ENCODE data around the gene C9orf152. TPM values are rescaled to one million over a fixed set of nuclear protein-coding genes. Genes with fewer than 3 reads are reported as not detected.
"Not testable (repeated sequence)": the region's sequence is repeated elsewhere in the genome, so short reads cannot be mapped to it uniquely, and the experiment has no call there.

The C9orf152 gene
- polyA plus RNA-seq, 6 donors from 2014 or later = not detected

- not testable (repeated sequence) for H3K4me3 Mint-ChIP-seq; H3K4me1 Mint-ChIP-seq; ATAC-seq (ENCODE audit: low read depth in 2 of 2); H3K9me3 Mint-ChIP-seq; DNase-seq; H3K27ac Mint-ChIP-seq; H3K36me3 Mint-ChIP-seq
- H3K27me3 Mint-ChIP-seq = peaks cover 0 to 16% (median 0%) of the 10 kb centered on the region in 3 donors
Measured at GRCh38 chr9:110205612-110206011, 2.3 kb downstream of the C9orf152 start.

GRCh38 chr9:110202232-110202631, 5.7 kb downstream of the C9orf152 start:
- peak overlapping the region in 2 of 6 donors; percentile 13 to 40 for H3K27ac Mint-ChIP-seq
- peaks cover 0 to under 1% (median 0%) of the 10 kb centered on the region in 3 donors for H3K27me3 Mint-ChIP-seq
- no peak for ATAC-seq (ENCODE audit: low read depth in 2 of 2)
- peaks cover 0 to 3% of the 10 kb centered on the region in 2 donors for H3K36me3 Mint-ChIP-seq
- H3K4me1 Mint-ChIP-seq = no peaks in the 10 kb centered on the region
- no peaks in the 10 kb centered on the region for H3K9me3 Mint-ChIP-seq
- DNase-seq = no peak
- no peak overlapping the region for H3K4me3 Mint-ChIP-seq

DNA sequence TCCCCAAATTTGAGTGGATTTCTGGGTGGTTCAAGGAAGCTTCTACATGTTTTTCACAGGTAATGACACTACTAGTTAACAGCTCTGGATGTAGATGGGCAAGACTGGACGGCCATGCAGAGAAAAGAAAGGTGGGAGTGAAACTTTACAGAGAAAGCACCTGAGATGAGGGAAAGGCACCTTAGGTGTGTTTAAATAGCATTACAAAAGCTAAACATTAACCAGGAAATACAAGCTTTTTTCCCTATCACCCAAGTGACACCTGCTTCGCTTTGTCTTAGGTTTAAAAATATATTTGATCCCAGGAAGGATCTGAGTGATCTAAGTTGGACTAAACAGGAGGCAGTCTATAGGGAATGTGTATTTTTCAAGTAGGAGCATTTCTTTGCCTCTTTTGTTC, 8.3 kb downstream of the C9orf152 start:
- no peak overlapping the region for H3K4me3 Mint-ChIP-seq
- ATAC-seq (ENCODE audit: low read depth in 2 of 2) (no peak), DNase-seq (no peak)
- peaks cover 0 to 3% of the 10 kb centered on the region in 2 donors for H3K36me3 Mint-ChIP-seq
- peak overlapping the region in 1 of 6 donors; percentile 80 for H3K27ac Mint-ChIP-seq
- H3K4me1 Mint-ChIP-seq = no peaks in the 10 kb centered on the region
- no peaks in the 10 kb centered on the region for H3K9me3 Mint-ChIP-seq
- no peaks in the 10 kb centered on the region for H3K27me3 Mint-ChIP-seq

GRCh38 chr9:110198357-110198756, 9.6 kb downstream of the C9orf152 start:
- ATAC-seq (ENCODE audit: low read depth in 2 of 2) = no peak
- H3K9me3 Mint-ChIP-seq = no peaks in the 10 kb centered on the region
- H3K36me3 Mint-ChIP-seq = peaks cover 0 to 3% of the 10 kb centered on the region in 2 donors
- H3K4me1 Mint-ChIP-seq = no peaks in the 10 kb centered on the region
- no peaks in the 10 kb centered on the region for H3K27me3 Mint-ChIP-seq
- H3K27ac Mint-ChIP-seq = peak overlapping the region in 1 of 6 donors; percentile 8
- no peak overlapping the region for H3K4me3 Mint-ChIP-seq
- DNase-seq = no peak

GRCh38 chr9:110197330-110198187, 10.4 kb downstream of the C9orf152 start:
- Mint-ChIP-seq H3K27me3 (no peaks in the 10 kb centered on the region), H3K9me3 (no peaks in the 10 kb centered on the region), H3K4me1 (peaks cover 2 to 7% (median 4%) of the 10 kb centered on the region in 3 donors), H3K4me3 (no peak overlapping the region), H3K36me3 (peaks cover 0 to 8% of the 10 kb centered on the region in 2 donors), H3K27ac (no peak overlapping the region)
- ATAC-seq (ENCODE audit: low read depth in 2 of 2) = no peak
- DNase-seq = no peak

DNA sequence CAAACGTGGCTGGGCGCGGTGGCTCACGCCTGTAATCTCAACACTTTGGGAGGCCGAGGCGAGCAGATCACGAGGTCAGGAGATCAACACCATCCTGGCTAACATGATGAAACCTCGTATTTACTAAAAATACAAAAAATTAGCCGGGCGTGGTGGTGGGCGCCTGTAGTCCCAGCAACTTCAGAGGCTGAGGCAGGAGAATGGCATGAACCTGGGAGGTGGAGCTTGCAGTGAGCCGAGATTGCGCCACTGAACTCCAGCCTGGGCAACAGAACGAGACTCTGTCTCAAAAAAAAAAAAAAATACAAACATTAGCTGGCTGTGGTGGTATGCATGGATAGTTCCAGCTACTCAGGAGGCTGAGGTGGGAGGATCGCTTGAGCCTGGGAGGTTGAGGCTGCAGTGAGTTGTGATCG, 11.9 kb downstream of the C9orf152 start:
- H3K9me3 Mint-ChIP-seq; ATAC-seq (ENCODE audit: low read depth in 2 of 2); H3K4me1 Mint-ChIP-seq; H3K27ac Mint-ChIP-seq; H3K36me3 Mint-ChIP-seq; DNase-seq; H3K27me3 Mint-ChIP-seq; H3K4me3 Mint-ChIP-seq: not testable (repeated sequence)

GRCh38 chr9:110192531-110193261, 15.3 kb downstream of the C9orf152 start:
- peaks cover 10 to 20% (median 16%) of the 10 kb centered on the region in 3 donors for H3K4me1 Mint-ChIP-seq
- H3K4me3 Mint-ChIP-seq = no peak overlapping the region
- H3K36me3 Mint-ChIP-seq = peaks cover 0 to 7% of the 10 kb centered on the region in 2 donors

GRCh38 chr9:110191615-110192014, 16.3 kb downstream of the C9orf152 start:
- H3K36me3 Mint-ChIP-seq = peaks cover 0 to 7% of the 10 kb centered on the region in 2 donors
- DNase-seq (no peak), ATAC-seq (ENCODE audit: low read depth in 2 of 2) (no peak)
- H3K4me3 Mint-ChIP-seq = no peak overlapping the region
- H3K9me3 Mint-ChIP-seq = no peaks in the 10 kb centered on the region
- H3K27me3 Mint-ChIP-seq = no peaks in the 10 kb centered on the region
- peaks cover 10 to 20% (median 16%) of the 10 kb centered on the region in 3 donors for H3K4me1 Mint-ChIP-seq
- peak overlapping the region in 1 of 6 donors; percentile 30 for H3K27ac Mint-ChIP-seq

More at GRCh38 chr9:110192531-110193261, 15.3 kb downstream of the C9orf152 start:
- ATAC-seq (ENCODE audit: low read depth in 2 of 2) (no peak), DNase-seq (no peak)
- peak overlapping the region in 2 of 6 donors; percentile 3 to 94 for H3K27ac Mint-ChIP-seq
- H3K9me3 Mint-ChIP-seq = no peaks in the 10 kb centered on the region
- no peaks in the 10 kb centered on the region for H3K27me3 Mint-ChIP-seq

- H3K4me3 Mint-ChIP-seq = no peak overlapping the region
- H3K9me3 Mint-ChIP-seq = no peaks in the 10 kb centered on the region
- H3K27ac Mint-ChIP-seq = peak overlapping the region in 1 of 6 donors; percentile 53
- no peak for DNase-seq
- H3K27me3 Mint-ChIP-seq = no peaks in the 10 kb centered on the region
- no peak for ATAC-seq (ENCODE audit: low read depth in 2 of 2)
- H3K36me3 Mint-ChIP-seq = peaks cover 0 to 7% of the 10 kb centered on the region in 2 donors
- H3K4me1 Mint-ChIP-seq = peaks cover 10 to 20% (median 16%) of the 10 kb centered on the region in 3 donors
Measured at GRCh38 chr9:110189559-110190320, 18.2 kb downstream of the C9orf152 start.

DNA sequence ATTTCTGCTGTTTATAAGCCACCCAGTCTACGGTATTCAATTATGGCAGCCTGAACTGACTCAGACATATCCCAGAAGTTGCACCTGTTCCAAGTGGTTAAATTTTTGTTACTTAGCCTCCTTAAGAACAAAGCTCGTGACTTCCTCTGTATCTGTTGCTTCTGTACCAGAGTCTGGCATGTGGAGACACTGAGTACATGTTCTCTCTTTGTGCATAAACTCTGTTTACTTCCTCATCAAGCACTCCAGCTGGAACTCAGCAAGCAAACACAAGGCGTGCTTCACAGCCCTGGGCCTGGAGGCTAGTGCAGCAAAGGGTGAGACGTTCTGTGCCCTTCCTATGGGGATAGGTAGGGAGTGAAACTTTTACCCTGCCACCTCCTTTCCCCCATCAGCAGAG, 19.0 kb downstream of the C9orf152 start:
- H3K4me1 Mint-ChIP-seq = peaks cover 10 to 20% (median 16%) of the 10 kb centered on the region in 3 donors
- peak; percentile 15 for DNase-seq
- peak; percentile 55 to 87 for ATAC-seq (ENCODE audit: low read depth in 2 of 2)
- H3K27ac Mint-ChIP-seq = peak overlapping the region in 4 of 6 donors; percentile 38 to 71 (median 66)
- peaks cover 0 to 7% of the 10 kb centered on the region in 2 donors for H3K36me3 Mint-ChIP-seq
- no peaks in the 10 kb centered on the region for H3K9me3 Mint-ChIP-seq
- H3K27me3 Mint-ChIP-seq = no peaks in the 10 kb centered on the region
- H3K4me3 Mint-ChIP-seq = no peak overlapping the region

- Mint-ChIP-seq H3K9me3 (no peaks in the 10 kb centered on the region), H3K27ac (peak overlapping the region in 3 of 6 donors; percentile 20 to 71 (median 32)), H3K36me3 (peaks cover 0 to 6% of the 10 kb centered on the region in 2 donors), H3K4me3 (no peak overlapping the region), H3K4me1 (peaks cover 9 to 21% (median 18%) of the 10 kb centered on the region in 3 donors), H3K27me3 (no peaks in the 10 kb centered on the region)
- ATAC-seq (ENCODE audit: low read depth in 2 of 2) (no peak), DNase-seq (no peak)
Measured at GRCh38 chr9:110188101-110188500, 19.9 kb downstream of the C9orf152 start.

DNA sequence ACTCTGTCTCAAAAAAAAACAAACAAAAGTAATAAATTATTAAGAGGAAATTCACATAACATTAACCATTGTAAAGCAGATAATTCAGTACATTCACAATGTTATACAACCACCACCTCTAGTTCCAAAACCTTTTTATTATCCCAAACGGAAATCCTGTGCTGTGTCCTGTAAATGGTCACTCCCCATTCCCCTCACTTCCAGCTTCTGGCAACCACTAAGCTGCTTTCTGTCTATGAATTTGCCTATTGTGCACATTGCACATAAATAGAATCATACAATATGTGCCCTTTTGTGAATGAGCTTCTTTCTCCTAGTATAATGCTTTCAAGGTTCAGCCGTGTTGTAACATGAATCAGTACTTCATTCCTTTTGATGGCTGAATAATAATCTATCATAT, 20.8 kb downstream of the C9orf152 start:
- H3K27ac Mint-ChIP-seq = no peak overlapping the region
- DNase-seq (no peak), ATAC-seq (ENCODE audit: low read depth in 2 of 2) (no peak)
- no peaks in the 10 kb centered on the region for H3K36me3 Mint-ChIP-seq
- no peak overlapping the region for H3K4me3 Mint-ChIP-seq
- H3K4me1 Mint-ChIP-seq = peaks cover 5 to 20% (median 10%) of the 10 kb centered on the region in 3 donors
- no peaks in the 10 kb centered on the region for H3K27me3 Mint-ChIP-seq
- H3K9me3 Mint-ChIP-seq = no peaks in the 10 kb centered on the region

DNA sequence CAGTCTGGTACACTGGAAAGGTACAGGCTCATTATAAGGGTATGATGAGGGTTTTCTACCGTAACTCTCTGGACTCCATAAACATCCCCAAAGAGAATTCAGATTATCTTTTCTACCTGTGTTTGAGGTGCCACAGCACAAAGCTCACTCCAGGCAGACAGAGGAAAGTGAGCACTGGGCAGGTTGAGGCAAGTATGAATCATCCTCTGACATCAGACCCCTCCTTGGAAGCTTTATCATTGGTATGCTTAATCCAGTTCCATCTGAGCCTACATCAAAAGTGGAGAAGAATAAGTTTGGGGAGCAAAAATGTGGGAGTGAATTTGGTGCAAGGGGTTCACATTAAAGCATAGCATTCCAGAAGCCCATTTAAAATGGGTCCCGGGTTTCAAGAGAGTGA, 21.7 kb downstream of the C9orf152 start:
- Mint-ChIP-seq H3K27me3 (no peaks in the 10 kb centered on the region), H3K4me3 (peak overlapping the region in 1 of 8 donors; percentile 43), H3K4me1 (peaks cover 5 to 20% (median 10%) of the 10 kb centered on the region in 3 donors), H3K27ac (peak overlapping the region in 2 of 6 donors; percentile 8 to 10), H3K36me3 (peaks cover 0 to under 1% of the 10 kb centered on the region in 2 donors), H3K9me3 (peaks cover 0 to under 1% (median 0%) of the 10 kb centered on the region in 7 donors)
- no peak for ATAC-seq (ENCODE audit: low read depth in 2 of 2)
- no peak for DNase-seq
